H9 (cell line): ENCODE data around the gene GCSAML. TPM values are rescaled to one million over a fixed set of nuclear protein-coding genes. Genes with fewer than 3 reads are reported as not detected.

Experiments used
- DNase-seq: peaks from one replicate; pipeline ENCODE4 v3.0.0-alpha.2; 2017
- H2AFZ ChIP-seq: one replicate; pipeline ENCODE4 v1.6.1; 2013; ENCODE audit warnings: mild to moderate bottlenecking, low read length, control low read depth, moderate library complexity
- H2AK5ac ChIP-seq: 2 replicates; pipeline ENCODE4 v1.6.1; 2013; ENCODE audit warnings: low read length, control low read depth, mixed read lengths; ENCODE audit not compliant: insufficient read length
- H2BK120ac ChIP-seq: one replicate; pipeline ENCODE4 v1.6.1; 2013; ENCODE audit warnings: low read depth, mild to moderate bottlenecking, low read length, control low read depth, inconsistent platforms; ENCODE audit not compliant: poor library complexity, severe bottlenecking
- H2BK12ac ChIP-seq: 2 replicates; pipeline ENCODE4 v1.6.1; 2013; ENCODE audit warnings: low read length, control low read depth, mixed read lengths, low read depth; ENCODE audit not compliant: insufficient read length
- H2BK15ac ChIP-seq: 2 replicates; pipeline ENCODE4 v1.6.1; 2013; ENCODE audit warnings: low read depth, low read length, control low read depth
- H2BK20ac ChIP-seq: one replicate; pipeline ENCODE4 v1.6.1; 2013; ENCODE audit warnings: low read depth, mild to moderate bottlenecking, low read length, control low read depth, inconsistent platforms; ENCODE audit not compliant: poor library complexity, severe bottlenecking
- H2BK5ac ChIP-seq: 2 replicates; pipeline ENCODE4 v1.6.1; 2013; ENCODE audit warnings: low read length, control low read depth, mixed read lengths; ENCODE audit not compliant: insufficient read length
- H3K14ac ChIP-seq: 2 replicates; pipeline ENCODE4 v1.6.1; 2013; ENCODE audit warnings: low read length, control low read depth; ENCODE audit not compliant: insufficient read depth
- H3K18ac ChIP-seq: 2 replicates; pipeline ENCODE4 v1.6.1; 2013; ENCODE audit warnings: low read depth, mild to moderate bottlenecking, mixed read lengths, low read length, control low read depth; ENCODE audit not compliant: insufficient read length
- H3K23ac ChIP-seq: 2 replicates; pipeline ENCODE4 v1.6.1; 2013; ENCODE audit warnings: low read length, control low read depth, mixed read lengths, low read depth; ENCODE audit not compliant: insufficient read length
- H3K23me2 ChIP-seq: 2 replicates; pipeline ENCODE4 v1.6.1; 2013; ENCODE audit warnings: low read depth, mild to moderate bottlenecking, mixed read lengths, low read length, control low read depth; ENCODE audit not compliant: insufficient read length, poor library complexity, severe bottlenecking
- H3K27ac ChIP-seq: 2 replicates; pipeline ENCODE4 v1.5.1; 2013; ENCODE audit warnings: low read length, control low read depth, mixed read lengths, low read depth; ENCODE audit not compliant: insufficient read length
- H3K27me3 ChIP-seq: 2 replicates; pipeline ENCODE4 v1.6.1; 2013; ENCODE audit warnings: low read length, control low read depth, inconsistent platforms; ENCODE audit not compliant: insufficient read depth
- H3K4ac ChIP-seq: 2 replicates; pipeline ENCODE4 v1.6.1; 2013; ENCODE audit warnings: low read depth, mild to moderate bottlenecking, control low read depth, inconsistent platforms, low read length, moderate library complexity
- H3K4me1 ChIP-seq: 2 replicates; pipeline ENCODE4 v1.6.1; 2013; ENCODE audit warnings: low read length, control low read depth, inconsistent platforms; ENCODE audit not compliant: insufficient read depth
- H3K4me2 ChIP-seq: 2 replicates; pipeline ENCODE4 v1.6.1; 2013; ENCODE audit warnings: low read length, control low read depth, mixed read lengths; ENCODE audit not compliant: insufficient read length, insufficient read depth
- H3K56ac ChIP-seq: 2 replicates; pipeline ENCODE4 v1.6.1; 2013; ENCODE audit warnings: low read depth, mild to moderate bottlenecking, mixed read lengths, low read length, control low read depth; ENCODE audit not compliant: insufficient read length
- H3K79me1 ChIP-seq: 2 replicates; pipeline ENCODE4 v1.6.1; 2013; ENCODE audit warnings: low read depth, mild to moderate bottlenecking, moderate library complexity, low read length, control low read depth, inconsistent platforms; ENCODE audit not compliant: insufficient read depth, poor library complexity, severe bottlenecking
- H3K79me2 ChIP-seq: 2 replicates; pipeline ENCODE4 v1.6.1; 2013; ENCODE audit warnings: low read length, control low read depth, inconsistent platforms; ENCODE audit not compliant: insufficient read depth
- H3K9ac ChIP-seq: 2 replicates; pipeline ENCODE4 v1.6.1; 2013; ENCODE audit warnings: low read length, control low read depth, mixed read lengths; ENCODE audit not compliant: insufficient read length; ENCODE audit errors: extremely low read depth
- H3K9me3 ChIP-seq: one replicate; pipeline ENCODE4 v1.6.1; 2013; ENCODE audit warnings: low read depth, low read length, inconsistent platforms; ENCODE audit not compliant: control insufficient read depth
- H3T11ph ChIP-seq: one replicate; pipeline ENCODE4 v1.6.1; 2013; ENCODE audit warnings: mild to moderate bottlenecking, low read length, control low read depth, inconsistent platforms
- H4K20me1 ChIP-seq: one replicate; pipeline ENCODE4 v1.6.1; 2013; ENCODE audit not compliant: control insufficient read depth, insufficient read length, insufficient read depth
- H4K5ac ChIP-seq: 2 replicates; pipeline ENCODE4 v1.6.1; 2013; ENCODE audit warnings: low read depth, mild to moderate bottlenecking, mixed read lengths, low read length, control low read depth; ENCODE audit not compliant: insufficient read length
- H4K8ac ChIP-seq: replicated peaks from 2 replicates; pipeline ENCODE4 v1.6.1; 2013; ENCODE audit warnings: low read length, control low read depth, mixed read lengths, low read depth; ENCODE audit not compliant: insufficient read length
- H4K91ac ChIP-seq: 2 replicates; pipeline ENCODE4 v1.6.1; 2013; ENCODE audit warnings: low read depth, mild to moderate bottlenecking, moderate library complexity, mixed read lengths, low read length, control low read depth; ENCODE audit not compliant: insufficient read length
- H3K27ac Mint-ChIP-seq, 3 experiments: 2 replicates in 2 of 3; 3 replicates in 1 of 3; pipeline ENCODE4 v1.8.0; 2020 to 2021; ENCODE audit warnings: mixed read lengths in 3 of 3, mild to moderate bottlenecking in 1 of 3, moderate library complexity in 1 of 3
- H3K27me3 Mint-ChIP-seq: 2 replicates; pipeline ENCODE4 v1.8.0; 2021; ENCODE audit warnings: low read depth, mild to moderate bottlenecking, moderate library complexity, mixed read lengths
- H3K36me3 Mint-ChIP-seq, 3 experiments: 2 replicates in 2 of 3; 3 replicates in 1 of 3; pipeline ENCODE4 v1.8.0; 2020 to 2021; ENCODE audit warnings: low read depth in 3 of 3, mixed read lengths in 3 of 3; ENCODE audit not compliant: insufficient read depth in 1 of 3
- H3K4me1 Mint-ChIP-seq, 2 experiments: 2 replicates each; pipeline ENCODE4 v1.8.0; 2020; ENCODE audit warnings: mixed read lengths in 2 of 2
- H3K4me3 Mint-ChIP-seq, 2 experiments: 2 replicates in 1 of 2; 3 replicates in 1 of 2; pipeline ENCODE4 v1.8.0; 2020 to 2021; ENCODE audit warnings: mild to moderate bottlenecking in 2 of 2, mixed read lengths in 2 of 2, moderate library complexity in 1 of 2
- H3K9me3 Mint-ChIP-seq, 2 experiments: 2 replicates in 1 of 2; 3 replicates in 1 of 2; pipeline ENCODE4 v1.8.0; 2020; ENCODE audit warnings: mild to moderate bottlenecking in 2 of 2, mixed read lengths in 2 of 2, moderate library complexity in 1 of 2
- WGBS: extraction: QIAGEN DNeasy Blood & Tissue Kit; methylation state at CpG from one replicate; pipeline ENCODE4 v1.1.7; 2013; ENCODE audit warnings: missing lambda C conversion rate, low lambda C conversion rate, mixed read lengths; ENCODE audit not compliant: insufficient read length; ENCODE audit errors: extremely low coverage; 5-methylcytosine and 5-hydroxymethylcytosine counted together
- total RNA-seq: library from RNA; stranded (reverse); gene quantifications from 2 replicates; pipeline ENCODE4 v1.2.1, GENCODE V29; 2021
- TF ChIP-seq, protein P1 (sequence below): fragments of 200-600 bp; sonication (generic); conservative IDR thresholded peaks from 3 replicates; pipeline ENCODE4 v1.8.0; 2021; ENCODE audit warnings: antibody characterized with exemption, mild to moderate bottlenecking

GCSAML gene
- total RNA-seq, 1 experiment from 2014 or later: not detected

DNA sequence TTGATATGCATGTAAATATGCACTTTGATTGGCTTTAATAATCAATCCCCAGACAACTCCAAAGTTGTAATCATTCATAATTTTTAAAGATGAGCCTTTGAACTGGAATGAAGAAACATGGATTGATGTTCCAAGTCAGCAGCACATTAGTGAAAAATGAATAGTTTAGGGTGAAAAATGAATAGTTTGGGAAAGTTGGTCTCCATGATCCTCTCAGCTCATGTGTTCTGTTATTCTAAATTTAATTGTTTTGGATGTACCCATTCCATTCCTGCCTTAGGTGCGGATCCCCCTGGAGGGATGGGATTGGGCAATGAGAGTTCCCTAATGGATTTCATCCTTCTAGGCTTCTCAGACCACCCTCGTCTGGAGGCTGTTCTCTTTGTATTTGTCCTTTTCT is 56.4 kb downstream of the GCSAML start, which contains the start of gene OR2G3:
TSS of gene OR2G3 (plus strand) at position 301 of the 400 bp plus-strand sequence. CDS start at position 301, 0 bp downstream.
- H3K9me3 ChIP-seq: no peaks in the 10 kb centered on the region
- H4K5ac ChIP-seq: no peak within 1 kb of the TSS
- H3K27ac Mint-ChIP-seq: peak within 1 kb of the TSS in 1 of 3 experiments; percentile 7; a peak in 1 of 7 replicates
- H3K14ac ChIP-seq: no peak within 1 kb of the TSS
- H3K27me3 ChIP-seq: no peaks in the 10 kb centered on the region
- H3K56ac ChIP-seq: no peak within 1 kb of the TSS
- peaks cover 2 to 7% of the 10 kb centered on the region in 2 experiments; a peak in 3 of 5 replicates for H3K9me3 Mint-ChIP-seq
- DNase-seq: no peak
- H2BK12ac ChIP-seq: no peak within 1 kb of the TSS
- H2AK5ac ChIP-seq: no peak within 1 kb of the TSS
- no peak within 1 kb of the TSS for H3K4me3 Mint-ChIP-seq
- H3K4ac ChIP-seq: no peak within 1 kb of the TSS
- H2AFZ ChIP-seq: no peak within 1 kb of the TSS
- no peaks in the 10 kb centered on the region for H3K27me3 Mint-ChIP-seq
- H3K36me3 Mint-ChIP-seq: no peaks in the 10 kb centered on the region
- H3K79me2 ChIP-seq: no peaks in the 10 kb centered on the region
- H3T11ph ChIP-seq: no peak within 1 kb of the TSS
- no peaks in the 10 kb centered on the region for H3K79me1 ChIP-seq
- no peaks in the 10 kb centered on the region for H3K4me1 Mint-ChIP-seq
- H3K4me1 ChIP-seq: no peaks in the 10 kb centered on the region
- no peaks in the 10 kb centered on the region for H4K20me1 ChIP-seq
- H2BK5ac ChIP-seq: no peak within 1 kb of the TSS
- H3K27ac ChIP-seq: no peak within 1 kb of the TSS
- no peak within 1 kb of the TSS for H4K8ac ChIP-seq
- H2BK15ac ChIP-seq: no peak within 1 kb of the TSS
- WGBS: no CpG with 5 or more reads among the region's 2 CpGs
- H2BK120ac ChIP-seq: no peak within 1 kb of the TSS
- H3K23ac ChIP-seq: no peak within 1 kb of the TSS
- H3K9ac ChIP-seq: no peak within 1 kb of the TSS
- no peak within 1 kb of the TSS for H2BK20ac ChIP-seq
- no peak within 1 kb of the TSS for H3K18ac ChIP-seq
- no peak within 1 kb of the TSS for H4K91ac ChIP-seq
- TF ChIP-seq, protein P1, sequence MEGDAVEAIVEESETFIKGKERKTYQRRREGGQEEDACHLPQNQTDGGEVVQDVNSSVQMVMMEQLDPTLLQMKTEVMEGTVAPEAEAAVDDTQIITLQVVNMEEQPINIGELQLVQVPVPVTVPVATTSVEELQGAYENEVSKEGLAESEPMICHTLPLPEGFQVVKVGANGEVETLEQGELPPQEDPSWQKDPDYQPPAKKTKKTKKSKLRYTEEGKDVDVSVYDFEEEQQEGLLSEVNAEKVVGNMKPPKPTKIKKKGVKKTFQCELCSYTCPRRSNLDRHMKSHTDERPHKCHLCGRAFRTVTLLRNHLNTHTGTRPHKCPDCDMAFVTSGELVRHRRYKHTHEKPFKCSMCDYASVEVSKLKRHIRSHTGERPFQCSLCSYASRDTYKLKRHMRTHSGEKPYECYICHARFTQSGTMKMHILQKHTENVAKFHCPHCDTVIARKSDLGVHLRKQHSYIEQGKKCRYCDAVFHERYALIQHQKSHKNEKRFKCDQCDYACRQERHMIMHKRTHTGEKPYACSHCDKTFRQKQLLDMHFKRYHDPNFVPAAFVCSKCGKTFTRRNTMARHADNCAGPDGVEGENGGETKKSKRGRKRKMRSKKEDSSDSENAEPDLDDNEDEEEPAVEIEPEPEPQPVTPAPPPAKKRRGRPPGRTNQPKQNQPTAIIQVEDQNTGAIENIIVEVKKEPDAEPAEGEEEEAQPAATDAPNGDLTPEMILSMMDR: no peak
- H3K4me2 ChIP-seq: no peak within 1 kb of the TSS
- no peaks in the 10 kb centered on the region for H3K23me2 ChIP-seq
